Neuronal stem cell (in vitro differentiated cells): ENCODE results near the gene EWSR1.

Source experiments
- DNase-seq: peaks from one replicate; pipeline ENCODE4 v3.0.0-alpha.2; 2013; ENCODE audit warnings: low spot score
- H2AFZ ChIP-seq: one replicate; pipeline ENCODE4 v1.6.1; 2013; ENCODE audit warnings: mild to moderate bottlenecking, low read length, inconsistent platforms
- H2AK5ac ChIP-seq: 2 replicates; pipeline ENCODE4 v1.6.1; 2013; ENCODE audit warnings: low read depth, mild to moderate bottlenecking, inconsistent platforms, low read length, moderate library complexity, mixed read lengths
- H2BK120ac ChIP-seq: 2 replicates; pipeline ENCODE4 v1.6.1; 2013; ENCODE audit warnings: low read depth, mild to moderate bottlenecking, inconsistent platforms, low read length, moderate library complexity, mixed read lengths
- H2BK12ac ChIP-seq: one replicate; pipeline ENCODE4 v1.6.1; 2013; ENCODE audit warnings: low read length, inconsistent platforms
- H2BK15ac ChIP-seq: 2 replicates; pipeline ENCODE4 v1.6.1; 2013; ENCODE audit warnings: mild to moderate bottlenecking, low read length, inconsistent platforms, mixed read lengths
- H2BK5ac ChIP-seq: one replicate; pipeline ENCODE4 v1.6.1; 2013; ENCODE audit warnings: inconsistent platforms, mild to moderate bottlenecking, low read length, moderate library complexity
- H3K14ac ChIP-seq: one replicate; pipeline ENCODE4 v1.6.1; 2013; ENCODE audit warnings: low read length, inconsistent platforms
- H3K18ac ChIP-seq: 2 replicates; pipeline ENCODE4 v1.6.1; 2013; ENCODE audit warnings: low read length, inconsistent platforms
- H3K23ac ChIP-seq: 2 replicates; pipeline ENCODE4 v1.6.1; 2013; ENCODE audit warnings: low read depth, mild to moderate bottlenecking, mixed read lengths, low read length, inconsistent platforms; ENCODE audit not compliant: poor library complexity
- H3K27ac ChIP-seq: replicated peaks from 3 replicates; pipeline ENCODE4 v1.5.1; 2013; ENCODE audit warnings: low read length, inconsistent platforms
- H3K27me3 ChIP-seq, 3 experiments: 2 replicates each; pipeline ENCODE4 v1.6.1; 2013; ENCODE audit warnings: low read length in 3 of 3, mild to moderate bottlenecking in 2 of 3, inconsistent platforms in 1 of 3, low read depth in 1 of 3, mixed read lengths in 1 of 3, moderate library complexity in 1 of 3; ENCODE audit not compliant: control insufficient read depth in 3 of 3, insufficient read depth in 3 of 3
- H3K36me3 ChIP-seq, 2 donors: replicated peaks in 1 of 2; 2 replicates each; pipeline ENCODE4 v1.6.1; 2013; ENCODE audit warnings: low read length in 2 of 2; ENCODE audit not compliant: control insufficient read depth in 2 of 2, insufficient read depth in 2 of 2
- H3K4ac ChIP-seq: 2 replicates; pipeline ENCODE4 v1.6.1; 2013; ENCODE audit warnings: inconsistent platforms, mild to moderate bottlenecking, low read length, moderate library complexity
- H3K4me1 ChIP-seq, 2 donors: 1 replicate in 1 of 2; 2 replicates in 1 of 2; pipeline ENCODE4 v1.6.1; 2013; ENCODE audit warnings: low read length in 2 of 2, low read depth in 1 of 2; ENCODE audit not compliant: control insufficient read depth in 2 of 2, insufficient read depth in 1 of 2
- H3K4me2 ChIP-seq: one replicate; pipeline ENCODE4 v1.6.1; 2013; ENCODE audit warnings: mild to moderate bottlenecking, low read length, inconsistent platforms; ENCODE audit not compliant: insufficient read depth, poor library complexity, severe bottlenecking
- H3K4me3 ChIP-seq, 2 donors: 2 replicates each; pipeline ENCODE4 v1.5.1; 2013; ENCODE audit warnings: low read length in 2 of 2, mild to moderate bottlenecking in 2 of 2, inconsistent platforms in 1 of 2, moderate library complexity in 1 of 2
- H3K79me1 ChIP-seq: one replicate; pipeline ENCODE4 v1.6.1; 2013; ENCODE audit warnings: low read depth, mild to moderate bottlenecking, inconsistent platforms, low read length, moderate library complexity
- H3K9ac ChIP-seq: one replicate; pipeline ENCODE4 v1.6.1; 2013; ENCODE audit warnings: mild to moderate bottlenecking, low read depth, low read length, inconsistent platforms; ENCODE audit not compliant: poor library complexity
- H3K9me3 ChIP-seq, 2 donors: replicated peaks in 1 of 2; 2 replicates each; pipeline versions ENCODE3 to v1.6.1; 2013; ENCODE audit warnings: low read length in 2 of 2, mild to moderate bottlenecking in 2 of 2, inconsistent platforms in 1 of 2, low read depth in 1 of 2, mixed read lengths in 1 of 2, moderate library complexity in 1 of 2; ENCODE audit not compliant: control insufficient read depth in 2 of 2, insufficient read depth in 1 of 2
- H4K8ac ChIP-seq: one replicate; pipeline ENCODE4 v1.6.1; 2013; ENCODE audit warnings: low read depth, mild to moderate bottlenecking, inconsistent platforms, low read length, moderate library complexity
- H4K91ac ChIP-seq: one replicate; pipeline ENCODE4 v1.6.1; 2013; ENCODE audit warnings: low read length, low read depth, mild to moderate bottlenecking, inconsistent platforms; ENCODE audit not compliant: poor library complexity
- WGBS, 2 donors: extraction: QIAGEN DNeasy Blood & Tissue Kit; methylation state at CpG; one replicate each; pipeline ENCODE4 v1.1.7; 2013; ENCODE audit warnings: missing lambda C conversion rate in 2 of 2, mixed read lengths in 1 of 2; ENCODE audit not compliant: insufficient read length in 2 of 2, insufficient replicate concordance in 1 of 2; ENCODE audit errors: extremely low coverage in 2 of 2; 5-methylcytosine and 5-hydroxymethylcytosine counted together

EWSR1 gene

DNA sequence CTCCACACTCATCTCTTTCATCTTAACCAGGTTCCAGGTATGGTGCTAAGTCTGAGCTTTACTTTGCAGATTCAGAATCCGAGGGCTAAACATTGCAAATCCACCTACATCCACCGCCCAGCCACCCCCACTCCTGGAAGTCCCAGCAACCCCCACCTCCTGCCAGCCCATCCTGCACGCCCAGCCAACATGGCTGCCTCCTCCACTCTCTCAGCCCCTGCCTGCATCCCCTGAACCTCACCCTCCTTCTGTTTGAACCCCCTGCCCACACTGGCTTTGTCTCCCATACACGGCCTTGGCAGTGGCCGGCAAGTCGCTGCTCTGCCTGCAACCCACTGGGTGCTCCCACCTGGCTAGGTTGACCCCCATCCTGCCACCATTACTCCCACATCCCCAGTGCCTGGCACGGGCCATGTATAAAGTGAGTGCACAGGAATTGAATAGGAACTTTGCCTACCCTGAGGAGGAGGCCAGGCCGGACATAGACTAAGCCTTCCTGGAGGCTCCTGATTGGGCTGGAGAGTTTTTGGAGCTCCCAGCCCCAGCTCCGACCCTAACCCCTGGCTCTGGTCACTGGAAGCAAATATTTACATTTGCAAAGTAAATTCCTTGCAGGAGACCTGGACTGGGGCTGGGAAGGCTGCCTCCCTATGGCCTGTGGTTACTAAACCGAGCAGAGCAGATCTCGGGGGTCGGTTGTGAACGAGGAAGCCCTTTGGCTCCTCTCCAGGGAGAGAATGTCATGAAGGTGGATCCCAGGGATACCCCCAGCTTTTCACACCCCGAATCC is 48.0 kb upstream of the EWSR1 start:
- no CpG with 5 or more reads among the region's 14 CpGs for WGBS, 2 donors
- H3K14ac ChIP-seq, result no peak overlapping the region
- no peaks in the 10 kb centered on the region for H3K79me1 ChIP-seq
- H2BK5ac ChIP-seq, result no peak overlapping the region
- no peak overlapping the region for H2BK15ac ChIP-seq
- no peaks in the 10 kb centered on the region for H3K27me3 ChIP-seq
- peaks cover 5 to 10% of the 10 kb centered on the region in 2 donors for H3K4me1 ChIP-seq
- no peak overlapping the region for H3K4me3 ChIP-seq
- H2BK120ac ChIP-seq, result no peak overlapping the region
- no peaks in the 10 kb centered on the region for H3K9me3 ChIP-seq
- H2BK12ac ChIP-seq, result no peak overlapping the region
- H4K8ac ChIP-seq, result no peak overlapping the region
- peaks cover 0 to 39% of the 10 kb centered on the region in 2 donors for H3K36me3 ChIP-seq
- H2AK5ac ChIP-seq, result peak overlapping the region; percentile 69
- H3K4ac ChIP-seq, result no peak overlapping the region
- H3K27ac ChIP-seq, result no peak overlapping the region
- no peak overlapping the region for H4K91ac ChIP-seq
- H3K9ac ChIP-seq, result peak overlapping the region; percentile 22
- peak overlapping the region; percentile 45 for H3K23ac ChIP-seq
- no peak overlapping the region for H3K4me2 ChIP-seq
- peak overlapping the region; percentile 55 for H3K18ac ChIP-seq
- no peak for DNase-seq
- no peak overlapping the region for H2AFZ ChIP-seq

DNA sequence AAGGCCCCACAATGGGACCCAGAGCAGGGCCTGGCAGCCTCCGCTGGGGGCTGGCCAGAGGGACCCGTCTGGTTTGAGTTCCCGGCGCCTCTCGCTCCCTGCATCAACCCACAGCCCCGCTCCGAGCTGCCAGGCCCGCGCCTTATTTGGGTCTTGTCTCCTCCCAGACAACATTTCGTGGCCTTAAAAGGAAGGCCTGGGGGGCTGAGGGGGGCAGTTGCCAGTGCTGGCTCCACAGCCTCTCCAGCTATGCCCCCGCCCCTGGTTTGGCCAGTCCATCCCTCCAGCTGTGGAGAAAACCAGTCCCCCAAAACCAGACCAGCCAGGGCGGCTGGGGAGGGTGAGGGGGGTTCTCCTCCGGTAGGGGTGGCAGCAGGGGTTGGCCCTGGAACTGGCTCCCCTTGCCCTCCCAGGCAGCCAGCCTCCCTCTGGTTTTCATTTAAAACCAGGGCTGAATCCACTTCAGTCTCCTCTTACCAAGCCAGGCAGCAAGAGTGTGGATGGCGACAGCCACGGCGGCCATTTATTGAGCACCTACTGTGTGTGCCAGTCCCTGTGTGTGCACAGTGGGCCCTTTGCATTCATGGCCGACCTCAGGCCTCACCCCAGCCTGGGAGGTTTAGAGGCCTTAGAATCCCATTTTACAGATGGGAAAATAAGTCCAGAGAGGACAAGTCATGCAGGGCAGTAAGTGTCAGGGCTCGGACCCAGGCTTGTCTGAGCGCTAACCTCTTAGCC is 43.8 kb upstream of the EWSR1 start:
- no peak overlapping the region for H3K9ac ChIP-seq
- H3K23ac ChIP-seq, result no peak overlapping the region
- H3K4me3 ChIP-seq, result no peak overlapping the region
- peaks cover 0 to 13% of the 10 kb centered on the region in 2 donors for H3K36me3 ChIP-seq
- no peak for DNase-seq
- no peak overlapping the region for H4K8ac ChIP-seq
- no peak overlapping the region for H2BK15ac ChIP-seq
- H2AFZ ChIP-seq, result no peak overlapping the region
- no peak overlapping the region for H4K91ac ChIP-seq
- peak overlapping the region; percentile 62 for H3K18ac ChIP-seq
- H3K9me3 ChIP-seq, result no peaks in the 10 kb centered on the region
- no peak overlapping the region for H2BK5ac ChIP-seq
- H3K4me2 ChIP-seq, result no peak overlapping the region
- H3K4me1 ChIP-seq, result peaks cover 11 to 17% of the 10 kb centered on the region in 2 donors
- no peaks in the 10 kb centered on the region for H3K27me3 ChIP-seq
- peak overlapping the region; percentile 69 for H2BK120ac ChIP-seq
- no peaks in the 10 kb centered on the region for H3K79me1 ChIP-seq
- no CpG with 5 or more reads among the region's 19 CpGs for WGBS, 2 donors
- peak overlapping the region; percentile 74 for H2AK5ac ChIP-seq
- H3K27ac ChIP-seq, result no peak overlapping the region
- peak overlapping the region; percentile 49 for H3K14ac ChIP-seq
- H3K4ac ChIP-seq, result no peak overlapping the region
- H2BK12ac ChIP-seq, result no peak overlapping the region

DNA sequence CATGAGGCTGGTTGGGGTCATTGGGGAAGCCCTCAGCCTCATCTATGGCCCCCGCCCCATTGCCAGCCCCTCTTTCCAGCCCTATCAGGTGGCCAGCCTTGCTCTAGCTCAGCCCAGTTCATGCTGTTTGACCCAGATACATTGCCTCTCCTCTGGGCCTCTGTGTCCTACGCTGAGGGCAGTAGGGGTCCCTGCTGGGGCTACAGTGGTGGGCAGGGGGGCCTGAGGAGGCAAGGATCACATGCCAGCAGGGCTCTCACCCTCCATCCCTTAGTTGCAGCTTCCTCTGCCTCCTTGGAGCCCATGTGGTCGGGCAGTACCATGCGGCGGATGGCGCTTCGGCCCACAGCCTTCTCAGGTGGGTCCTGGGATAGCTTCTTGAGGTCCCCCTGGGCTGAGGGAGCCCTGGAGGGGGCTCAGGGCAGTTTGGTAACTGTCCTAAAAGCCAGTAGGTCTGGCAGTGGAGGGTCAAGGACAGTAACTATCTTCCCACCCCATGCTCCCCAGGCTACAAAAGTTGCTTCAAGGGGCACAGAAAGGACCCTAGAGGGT is 43.1 kb upstream of the EWSR1 start:
- no peak overlapping the region for H3K4me3 ChIP-seq
- no peaks in the 10 kb centered on the region for H3K79me1 ChIP-seq
- peak overlapping the region; percentile 85 for H2BK12ac ChIP-seq
- no peaks in the 10 kb centered on the region for H3K27me3 ChIP-seq
- peak overlapping the region; percentile 57 for H2BK15ac ChIP-seq
- H2AFZ ChIP-seq, result no peak overlapping the region
- no peak for DNase-seq
- H3K23ac ChIP-seq, result no peak overlapping the region
- no peak overlapping the region for H3K27ac ChIP-seq
- no peak overlapping the region for H4K8ac ChIP-seq
- H2BK120ac ChIP-seq, result no peak overlapping the region
- peak overlapping the region; percentile 64 for H3K9ac ChIP-seq
- H2BK5ac ChIP-seq, result no peak overlapping the region
- H3K14ac ChIP-seq, result peak overlapping the region; percentile 49
- H2AK5ac ChIP-seq, result peak overlapping the region; percentile 44
- no peak overlapping the region for H3K4me2 ChIP-seq
- H4K91ac ChIP-seq, result no peak overlapping the region
- no peak overlapping the region for H3K4ac ChIP-seq
- H3K18ac ChIP-seq, result peak overlapping the region; percentile 69
- peaks cover 11 to 17% of the 10 kb centered on the region in 2 donors for H3K4me1 ChIP-seq
- no peaks in the 10 kb centered on the region for H3K9me3 ChIP-seq
- WGBS, 2 donors, result no CpG with 5 or more reads among the region's 7 CpGs
- peaks cover 0 to 11% of the 10 kb centered on the region in 2 donors for H3K36me3 ChIP-seq
